HL-60/S4 (cell line): ENCODE data around the gene PSMB8.
"Not testable (repeated sequence)": the region's sequence is repeated elsewhere in the genome, so short reads cannot be mapped to it uniquely, and the experiment has no call there.

Source experiments
- in situ Hi-C: fragments of 300-500 bp; cut with MboI; formaldehyde crosslinking; loops from 2 replicates; pipeline ENCODE4 v1.14.3; 2022; ENCODE audit warnings: low sequenced_read_pairs

PSMB8 gene

DNA sequence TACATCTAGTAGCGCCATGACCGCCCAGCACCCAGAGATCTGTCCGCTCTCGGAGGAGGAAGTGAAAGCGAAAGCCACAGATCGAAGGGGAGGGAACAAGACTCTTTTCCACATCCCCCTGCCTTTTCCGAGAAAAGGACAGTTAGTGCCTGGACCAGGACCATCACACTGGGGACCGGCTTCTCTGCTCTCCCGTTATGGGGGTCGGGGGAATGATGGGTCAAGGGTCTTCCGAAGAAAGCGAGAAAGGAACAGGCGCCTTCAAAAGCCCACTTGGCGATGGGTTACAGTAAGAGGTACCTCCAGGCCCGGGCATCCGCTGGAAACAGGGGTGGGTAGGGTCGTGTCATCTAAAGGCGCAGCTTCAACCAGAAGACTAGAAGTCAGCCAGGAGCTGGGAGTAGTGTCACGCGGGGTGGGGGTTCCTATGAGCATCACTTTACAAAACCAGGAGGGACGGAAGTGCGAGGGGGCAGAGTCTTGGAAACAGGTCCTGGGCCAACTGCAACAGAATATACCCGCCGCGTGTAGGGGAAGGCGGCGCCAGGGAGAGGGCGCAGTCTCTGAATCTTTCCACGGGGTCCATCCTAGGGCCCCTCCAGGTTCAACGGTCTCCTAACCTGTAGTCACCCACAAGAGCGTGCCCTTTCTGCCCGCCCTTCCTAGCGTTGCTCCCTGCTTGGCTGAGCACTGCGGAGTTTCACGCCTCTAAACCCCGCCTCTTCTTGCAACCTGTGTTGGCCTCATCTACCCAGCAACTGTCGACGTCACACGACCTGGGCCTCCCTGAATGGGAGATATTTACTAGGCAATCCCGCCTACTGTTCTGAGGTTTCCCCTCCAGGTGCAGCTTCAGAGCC lies at the start of gene PSMB8:
TSS of gene PSMB8 (minus strand) at position 69 of the 860 bp plus-strand sequence. CDS start at position 18, 51 bp downstream.
- in situ Hi-C loops: no loop called here

DNA sequence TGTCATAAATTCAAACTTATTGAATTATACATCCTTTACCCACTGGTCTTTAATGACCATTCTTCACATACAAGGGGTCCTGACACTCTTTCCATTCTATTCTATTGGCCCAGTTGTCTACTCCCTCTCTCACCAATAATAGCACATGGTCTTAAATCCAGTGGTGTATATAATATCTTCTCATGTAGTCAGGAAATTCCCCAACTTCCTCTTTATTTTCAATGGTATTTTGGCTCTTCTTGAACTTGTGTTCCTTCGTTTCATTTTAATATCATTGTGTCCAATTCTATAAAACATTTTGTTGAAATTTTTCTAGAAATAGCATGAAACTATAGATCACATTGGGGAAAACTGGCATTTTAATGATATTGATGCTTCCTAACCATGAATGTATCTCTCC lies 47.0 kb upstream of the PSMB8 start:
- in situ Hi-C loops: no loop called here

DNA sequence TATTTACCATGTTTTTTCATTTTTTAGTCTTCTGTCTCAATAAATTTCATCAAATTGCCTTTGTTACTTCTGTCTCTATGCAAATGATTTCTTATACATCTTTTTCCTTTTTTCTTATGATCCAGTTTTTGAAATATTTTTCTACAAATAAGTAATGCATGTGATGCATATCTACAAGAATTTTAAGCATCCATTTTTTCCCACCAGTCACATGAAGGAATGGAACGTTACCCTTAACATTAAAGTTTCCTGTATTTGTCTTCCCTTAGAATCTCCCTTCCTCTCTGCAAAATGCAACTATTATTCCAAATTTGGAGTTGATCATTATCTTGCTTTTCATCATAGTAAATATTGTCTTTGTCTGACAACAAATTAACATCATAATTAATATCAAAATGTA lies 45.7 kb upstream of the PSMB8 start:
- in situ Hi-C loops: no loop called here

DNA sequence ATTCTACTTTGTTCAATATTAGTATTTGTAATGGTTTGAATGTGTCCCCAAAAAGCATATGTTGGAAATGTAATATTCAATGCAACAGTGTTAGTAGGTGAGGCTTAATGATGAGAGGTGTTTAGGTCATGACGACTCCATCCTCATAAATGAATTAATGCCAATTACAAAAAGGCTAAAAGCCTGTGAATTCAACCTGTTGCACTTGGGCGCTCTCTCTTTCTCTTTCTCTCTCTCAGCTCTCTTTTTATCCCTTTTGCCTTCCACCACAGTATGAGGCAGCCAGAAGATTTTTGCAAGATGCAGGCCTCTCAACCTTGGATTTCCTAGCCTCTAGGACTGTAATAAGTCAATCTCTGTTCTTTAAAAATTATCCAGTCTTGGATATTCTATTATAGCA lies 44.7 kb upstream of the PSMB8 start:
- in situ Hi-C loops: no loop called here

DNA sequence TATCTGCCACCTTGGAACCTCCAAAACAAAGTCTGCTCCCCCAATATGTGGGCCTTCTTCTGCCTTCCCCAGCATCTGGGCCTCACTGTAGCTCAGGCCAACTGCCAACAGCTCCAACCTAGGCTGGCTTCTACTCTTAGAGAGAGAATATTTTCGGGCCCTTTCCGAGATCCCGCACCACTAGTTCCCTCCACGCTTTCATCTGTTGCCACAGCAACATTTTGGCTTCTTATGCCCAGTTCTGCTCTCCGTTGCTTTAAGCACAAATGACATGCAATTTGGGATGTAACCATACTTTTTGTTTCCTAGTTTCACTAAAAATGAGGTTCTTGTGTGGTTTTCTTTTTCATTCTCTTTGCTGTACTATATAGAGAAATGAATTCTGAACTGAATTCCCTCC lies 43.8 kb upstream of the PSMB8 start:
- in situ Hi-C loops: no loop called here

DNA sequence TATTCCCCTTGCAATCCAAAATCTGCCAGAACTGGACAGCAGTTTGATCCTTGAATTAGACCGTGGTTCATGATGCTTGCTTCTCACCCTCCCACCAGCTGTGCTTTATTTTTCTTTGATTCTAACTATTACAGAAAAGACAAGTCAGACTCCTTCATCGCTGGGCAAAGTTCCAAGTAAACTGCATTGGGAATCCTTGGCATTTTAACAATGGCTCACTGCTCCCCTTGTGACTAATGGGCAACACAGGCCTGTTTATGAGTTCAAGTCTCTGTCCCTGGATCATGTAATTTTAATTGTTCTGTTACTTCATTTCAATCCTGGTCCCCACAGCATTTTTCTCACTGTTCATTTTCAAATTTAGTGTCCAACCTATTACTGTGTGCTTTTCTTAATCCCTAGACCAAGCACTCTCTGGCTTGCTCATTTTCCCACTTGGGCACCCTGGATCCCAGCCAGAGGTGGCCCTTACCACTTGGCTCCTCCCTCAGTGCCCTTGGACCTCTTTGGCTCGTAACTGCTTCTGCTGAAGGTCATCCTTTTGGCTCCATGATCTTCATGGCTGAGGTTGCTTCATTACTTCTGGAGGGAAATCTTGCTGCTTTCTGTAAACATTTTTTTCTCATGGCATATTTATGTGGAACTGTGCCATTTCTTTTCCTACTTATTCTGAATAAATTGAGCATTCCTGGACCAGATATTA lies 43.0 kb upstream of the PSMB8 start:
- in situ Hi-C loops: no loop called here

DNA sequence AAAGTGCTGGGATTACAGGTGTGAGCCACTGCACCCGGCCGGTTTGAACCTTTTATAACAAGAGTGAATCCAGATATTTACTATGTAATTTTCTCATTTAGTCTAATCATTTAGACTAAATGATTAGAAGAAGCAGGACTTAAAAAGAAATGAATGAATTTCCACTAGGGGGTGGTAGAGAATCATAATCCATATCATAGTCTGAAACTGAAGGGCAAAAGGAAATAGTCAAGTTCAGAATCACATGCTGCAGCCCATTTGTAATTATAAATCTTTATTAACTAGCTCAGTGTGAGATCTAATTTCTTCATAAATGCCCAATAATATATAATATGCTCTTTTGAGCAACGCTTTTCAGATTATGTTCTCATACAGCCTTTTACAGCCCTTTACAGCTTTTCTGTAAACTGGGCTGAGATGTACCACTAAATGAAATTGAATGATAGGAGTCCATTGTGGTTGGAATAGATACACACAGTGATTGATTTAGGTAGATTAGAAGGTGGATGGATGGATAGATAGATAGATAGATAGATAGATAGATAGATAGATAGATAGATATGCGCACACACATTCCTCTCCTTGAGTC lies 41.9 kb upstream of the PSMB8 start:
- in situ Hi-C loops: no loop called here

DNA sequence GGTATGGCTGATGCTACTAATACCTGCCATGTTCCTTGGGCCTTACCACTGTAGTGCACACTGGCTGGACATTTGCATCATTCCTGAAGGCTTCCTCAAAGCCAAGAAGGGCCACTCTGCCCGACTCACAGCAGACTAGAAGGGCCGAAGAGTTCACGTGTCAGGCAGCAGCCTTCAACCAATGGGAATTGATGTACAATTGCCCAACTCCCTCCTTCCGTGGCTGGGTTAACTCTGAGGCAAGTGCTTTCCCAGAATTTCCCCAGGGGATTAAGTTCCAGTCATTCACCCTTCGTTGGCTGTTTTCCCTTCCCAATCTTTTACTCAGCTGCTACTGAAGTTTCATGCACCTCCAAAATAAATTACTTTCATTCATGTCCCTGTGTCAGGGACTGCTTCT lies 39.9 kb upstream of the PSMB8 start:
- in situ Hi-C loops: no loop called here

DNA sequence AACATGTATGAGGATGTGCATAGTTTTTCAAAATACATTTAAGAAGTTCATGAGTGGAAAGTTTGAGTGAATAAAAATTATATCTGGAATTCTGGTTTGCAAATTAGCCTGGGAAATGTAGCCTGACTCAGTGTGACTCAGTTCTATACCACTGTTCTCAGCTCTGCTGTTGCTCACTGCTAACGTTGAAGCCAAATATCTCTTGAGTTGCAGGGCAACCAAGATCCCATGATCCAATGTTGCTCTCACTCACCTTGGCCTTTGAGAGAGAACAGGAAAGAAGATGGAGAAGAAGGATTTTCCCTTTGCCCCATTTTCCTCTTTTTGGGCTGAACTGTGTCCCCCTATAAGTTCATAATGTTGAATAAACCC lies 39.0 kb upstream of the PSMB8 start:
- in situ Hi-C loops: no loop called here

DNA sequence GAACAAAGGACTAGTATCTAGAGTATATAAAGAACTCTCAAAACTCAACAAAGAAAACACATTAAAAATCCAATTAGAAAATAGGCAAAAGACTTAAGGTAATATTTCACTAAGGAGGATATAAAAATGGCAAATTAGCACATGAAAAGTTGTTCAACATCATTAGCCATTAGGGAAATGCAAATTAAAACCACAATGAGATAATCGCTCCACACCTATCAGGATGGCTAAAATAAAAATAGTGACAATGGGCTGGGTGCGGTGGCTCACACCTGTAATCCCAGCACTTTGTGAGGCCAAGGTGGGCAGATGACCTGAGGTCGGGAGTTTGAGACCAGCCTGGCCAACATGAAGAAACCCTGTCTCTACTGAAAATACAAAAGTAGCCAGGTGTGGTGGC lies 37.1 kb upstream of the PSMB8 start:
- in situ Hi-C loops: not testable (repeated sequence)

DNA sequence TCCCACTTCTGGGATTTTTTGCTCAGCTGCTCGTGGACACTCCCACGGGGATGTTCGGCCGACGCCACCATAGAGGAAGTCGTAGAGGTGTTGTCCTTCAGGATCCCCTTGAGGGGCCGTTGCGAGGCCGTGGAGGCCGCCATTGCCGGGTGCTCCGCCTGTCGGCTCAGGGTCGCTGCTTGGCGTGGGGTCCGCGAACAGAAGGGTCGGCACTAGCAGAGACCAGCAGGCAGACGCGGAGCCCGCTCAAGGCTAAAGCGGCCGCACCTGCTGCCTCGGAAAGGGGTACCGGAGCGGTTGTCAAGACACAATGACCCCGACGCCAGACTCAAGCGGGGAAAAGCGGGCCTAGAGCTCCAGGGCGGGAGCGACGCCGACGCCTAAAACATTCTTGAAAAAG lies 35.8 kb upstream of the PSMB8 start:
- in situ Hi-C loops: no loop called here

DNA sequence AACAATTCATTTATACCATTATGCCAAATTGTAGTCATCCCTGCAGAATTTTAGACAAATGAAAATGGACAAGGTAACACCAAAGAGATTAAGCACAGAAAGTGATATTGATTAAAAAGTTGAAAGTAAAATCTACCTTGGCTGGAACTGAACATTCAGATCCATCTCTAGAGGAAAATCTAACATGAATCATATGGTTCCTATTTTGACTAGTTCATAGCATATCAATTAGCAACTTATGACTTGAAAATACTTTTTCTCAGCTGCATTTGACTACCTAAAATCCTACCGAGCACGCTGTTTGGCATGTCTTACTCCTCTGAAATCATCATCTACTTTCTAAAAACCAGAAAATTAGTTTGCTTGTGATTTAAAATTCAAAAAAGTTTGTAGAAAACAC lies 32.8 kb upstream of the PSMB8 start:
- in situ Hi-C loops: no loop called here

DNA sequence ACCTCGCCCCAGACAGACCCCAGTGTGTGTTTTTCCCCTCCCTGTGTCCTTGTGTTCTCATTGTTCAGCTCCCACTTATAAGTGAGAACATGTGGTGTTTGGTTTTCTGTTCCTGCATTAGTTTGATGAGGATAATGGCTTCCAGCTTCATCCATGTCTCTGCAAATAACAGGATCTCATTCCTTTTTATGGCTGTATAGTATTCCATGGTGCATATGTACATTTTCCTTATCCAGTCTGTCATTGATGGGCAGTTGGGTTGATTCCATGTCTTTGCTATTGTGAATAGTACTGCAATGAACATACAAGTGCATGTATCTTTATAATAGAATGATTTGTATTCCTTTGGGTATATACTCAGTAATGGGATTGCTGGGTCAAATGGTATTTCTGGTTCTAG lies 30.1 kb upstream of the PSMB8 start:
- in situ Hi-C loops: not testable (repeated sequence)

DNA sequence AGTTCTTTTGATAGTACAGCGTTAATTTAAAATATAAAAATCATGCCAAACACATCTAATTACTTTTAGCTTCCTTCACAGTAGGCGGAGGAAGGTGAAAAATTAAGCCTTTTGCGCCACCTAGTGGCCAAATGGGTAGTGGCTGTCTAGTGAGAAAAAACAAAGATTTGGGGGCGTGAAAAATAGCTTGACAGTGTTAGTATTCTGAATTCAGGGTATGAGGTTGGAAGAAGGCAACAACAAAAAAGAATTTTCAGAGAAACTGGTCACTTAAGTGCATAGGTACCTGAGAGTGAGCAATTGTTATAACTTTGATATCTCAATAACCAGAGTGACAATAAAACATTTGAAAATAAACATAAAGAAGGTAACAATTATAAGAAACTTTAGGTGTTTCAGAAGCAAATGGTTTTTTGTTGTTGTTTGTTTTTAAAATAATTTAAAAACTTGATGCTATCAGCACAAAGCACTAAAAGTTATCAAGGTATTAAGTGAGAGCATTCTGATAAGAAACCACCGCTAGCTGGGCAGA lies 24.5 kb upstream of the PSMB8 start:
- in situ Hi-C loops: no loop called here

DNA sequence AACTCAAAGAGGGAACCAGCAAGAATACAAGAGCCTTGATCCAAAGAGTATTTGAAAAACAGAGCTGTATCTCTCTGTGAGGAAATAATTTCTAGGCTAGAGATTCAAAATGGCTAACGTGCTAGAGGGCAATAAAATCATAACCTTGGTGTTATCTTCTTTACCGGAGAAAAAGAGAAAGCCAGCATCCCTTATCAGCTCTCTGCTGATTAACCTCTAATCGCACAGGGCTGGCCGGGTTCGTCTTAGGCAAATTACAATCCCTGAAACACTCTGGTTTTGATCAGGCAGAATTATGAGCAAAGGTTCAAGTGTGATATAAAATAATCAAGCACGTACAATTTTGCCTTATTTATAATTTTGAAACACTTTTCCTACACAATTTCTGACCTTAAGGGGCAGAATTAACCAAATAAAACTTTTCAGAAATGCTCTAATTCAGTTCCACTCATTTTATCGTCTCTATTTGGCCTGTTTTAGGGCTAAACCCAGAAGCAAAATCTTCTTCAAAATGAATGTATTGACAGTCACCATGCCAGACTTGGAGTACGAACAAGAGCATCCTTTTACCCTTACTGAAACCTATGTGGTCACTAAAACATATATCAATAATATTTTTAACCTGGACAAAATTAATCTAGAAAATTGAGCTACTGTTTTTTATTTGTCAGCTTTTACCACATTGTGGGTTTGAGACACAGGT lies 23.9 kb upstream of the PSMB8 start:
- in situ Hi-C loops: no loop called here

DNA sequence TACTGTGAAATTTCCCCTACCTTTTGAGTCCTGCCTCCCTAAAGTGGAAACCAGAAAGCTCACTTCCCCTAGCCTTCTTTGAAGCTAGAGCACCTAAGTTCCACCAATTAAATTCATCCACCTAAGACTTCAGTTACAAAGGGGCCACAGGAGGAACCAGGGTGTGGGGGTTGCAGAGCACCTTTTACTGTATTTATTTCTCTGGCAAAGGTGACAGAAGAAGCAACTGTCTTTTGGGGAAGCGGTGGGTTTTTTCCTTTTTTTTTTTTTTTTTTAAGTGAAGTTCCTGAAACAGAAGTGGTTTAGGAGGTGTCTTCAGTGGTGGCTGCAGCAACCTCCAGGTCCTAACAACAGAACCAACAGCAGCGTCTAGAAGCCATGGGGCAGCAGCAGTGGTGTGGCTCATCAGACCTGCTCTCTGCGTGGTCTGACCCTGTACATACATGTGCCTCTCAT lies 23.2 kb upstream of the PSMB8 start:
- in situ Hi-C loops: no loop called here

DNA sequence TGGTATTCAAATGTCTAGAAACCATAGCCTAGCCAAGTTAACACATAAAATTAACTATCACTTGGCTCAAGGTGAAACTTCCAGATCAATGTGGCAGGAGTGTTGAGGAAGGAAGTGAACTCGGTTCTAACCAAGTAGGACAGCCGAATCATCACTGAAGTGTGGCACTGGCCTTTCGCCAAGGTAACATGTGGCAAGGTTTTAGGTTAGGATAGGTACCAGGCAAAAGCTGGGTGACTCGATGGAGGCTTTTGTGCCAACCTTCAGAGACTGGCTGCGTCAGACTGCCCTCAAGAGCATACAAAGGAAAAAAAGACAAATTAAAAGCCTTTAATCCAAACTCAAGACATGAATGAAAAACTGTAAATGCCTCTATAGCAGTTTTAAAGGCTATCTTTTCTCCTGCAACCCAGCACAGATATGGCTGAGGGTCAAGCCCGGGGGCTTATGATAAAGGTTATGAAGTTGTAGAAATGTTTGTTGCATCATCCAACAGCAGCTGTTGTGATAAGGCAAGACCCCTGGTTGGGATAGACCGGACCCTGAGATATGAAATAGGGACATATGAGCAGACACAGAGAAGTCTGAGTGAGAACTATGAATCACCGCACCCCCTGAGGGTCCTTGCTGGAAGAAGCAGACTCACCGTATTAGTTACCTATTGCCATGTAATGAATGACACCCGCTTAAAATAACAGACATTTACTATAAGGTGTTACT lies 22.0 kb upstream of the PSMB8 start:
- in situ Hi-C loops: no loop called here

DNA sequence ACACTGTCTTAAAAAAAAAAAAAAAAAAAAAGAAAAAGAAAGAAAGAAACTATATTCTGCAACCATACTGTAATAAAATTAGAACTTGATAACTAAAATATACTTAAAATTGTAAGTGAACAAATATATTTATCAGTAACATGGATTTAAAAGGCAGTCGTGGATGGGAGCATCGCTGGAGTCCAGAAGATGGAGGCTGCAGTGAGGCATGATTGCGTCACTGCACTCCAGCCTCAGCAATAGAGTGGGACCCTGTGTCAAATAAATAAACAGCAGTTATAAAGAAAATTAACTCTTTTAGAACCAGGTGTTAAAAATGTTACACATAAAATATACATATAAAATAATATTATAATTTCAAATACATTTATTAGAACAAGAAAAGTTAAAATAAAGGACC lies 18.9 kb upstream of the PSMB8 start:
- in situ Hi-C loops: no loop called here

DNA sequence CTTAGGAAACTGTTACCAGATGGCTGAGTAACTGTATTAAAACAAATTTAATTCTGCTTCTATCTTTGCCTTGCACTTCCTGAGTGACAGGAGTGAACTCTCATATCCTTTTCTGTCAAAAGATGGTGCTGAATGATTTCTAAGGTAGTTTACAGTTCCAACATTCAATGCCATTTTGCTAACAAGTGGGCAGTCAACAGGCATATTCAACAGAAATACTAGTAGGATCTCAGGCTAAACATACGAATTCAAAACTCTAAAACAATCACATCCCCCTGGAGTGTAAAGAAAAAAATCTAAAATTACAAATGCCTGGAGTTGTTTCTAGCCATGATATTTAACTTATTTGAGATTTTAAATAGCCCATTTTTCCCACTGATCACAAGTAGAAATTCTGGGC lies 16.8 kb upstream of the PSMB8 start:
- in situ Hi-C loops: no loop called here

DNA sequence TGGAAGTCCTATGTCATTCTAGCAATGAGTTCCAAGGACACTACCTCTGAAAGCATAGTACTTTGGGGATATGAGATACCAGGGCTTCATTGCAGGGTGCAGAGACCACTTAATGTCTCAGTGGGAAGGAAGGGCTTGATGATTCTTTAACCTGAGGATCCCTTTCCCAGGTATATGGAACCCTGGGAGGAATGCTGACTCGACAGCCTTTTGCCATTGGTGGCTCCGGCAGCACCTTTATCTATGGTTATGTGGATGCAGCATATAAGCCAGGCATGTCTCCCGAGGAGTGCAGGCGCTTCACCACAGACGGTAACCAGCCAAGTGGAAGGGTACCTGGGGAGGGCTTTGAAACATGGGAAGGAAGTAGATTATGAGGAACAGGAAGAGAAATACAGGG lies 14.3 kb upstream of the PSMB8 start:
- in situ Hi-C loops: no loop called here
